Breast epithelium (tissue), 3 donors: Measurements from ENCODE around the gene SDK1.

Experiments
- POLR2AphosphoS5 ChIP-seq, 3 donors: sonication (generic); formaldehyde crosslinking; IDR thresholded peaks; one replicate each; pipeline ENCODE4 v1.6.1; 2017; ENCODE audit warnings: antibody characterized with exemption in 3 of 3
- TF ChIP-seq, protein P1 (sequence below), 3 donors: fragments of 450-650 bp; IDR thresholded peaks; one replicate each; pipeline ENCODE4 v1.5.1; 2016 to 2017; ENCODE audit warnings: antibody characterized with exemption in 3 of 3, mild to moderate bottlenecking in 3 of 3, moderate library complexity in 3 of 3

- TF ChIP-seq, protein P1, sequence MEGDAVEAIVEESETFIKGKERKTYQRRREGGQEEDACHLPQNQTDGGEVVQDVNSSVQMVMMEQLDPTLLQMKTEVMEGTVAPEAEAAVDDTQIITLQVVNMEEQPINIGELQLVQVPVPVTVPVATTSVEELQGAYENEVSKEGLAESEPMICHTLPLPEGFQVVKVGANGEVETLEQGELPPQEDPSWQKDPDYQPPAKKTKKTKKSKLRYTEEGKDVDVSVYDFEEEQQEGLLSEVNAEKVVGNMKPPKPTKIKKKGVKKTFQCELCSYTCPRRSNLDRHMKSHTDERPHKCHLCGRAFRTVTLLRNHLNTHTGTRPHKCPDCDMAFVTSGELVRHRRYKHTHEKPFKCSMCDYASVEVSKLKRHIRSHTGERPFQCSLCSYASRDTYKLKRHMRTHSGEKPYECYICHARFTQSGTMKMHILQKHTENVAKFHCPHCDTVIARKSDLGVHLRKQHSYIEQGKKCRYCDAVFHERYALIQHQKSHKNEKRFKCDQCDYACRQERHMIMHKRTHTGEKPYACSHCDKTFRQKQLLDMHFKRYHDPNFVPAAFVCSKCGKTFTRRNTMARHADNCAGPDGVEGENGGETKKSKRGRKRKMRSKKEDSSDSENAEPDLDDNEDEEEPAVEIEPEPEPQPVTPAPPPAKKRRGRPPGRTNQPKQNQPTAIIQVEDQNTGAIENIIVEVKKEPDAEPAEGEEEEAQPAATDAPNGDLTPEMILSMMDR (IDR thresholded peaks at IDR 0.05) = no peak
- TF ChIP-seq POLR2AphosphoS5 (IDR thresholded peaks at IDR 0.05) = no peak
Observed at GRCh38 chr7:4045975-4046374, 744.9 kb downstream of the SDK1 start.
